GM23248 (cell line): Measurements from ENCODE around the gene RELT.

Experiments used
- EZH2 ChIP-seq: fragments of 200-600 bp; sonication (generic); IDR thresholded peaks from 2 replicates; pipeline ENCODE4 v1.6.1; 2018; ENCODE audit warnings: antibody characterized with exemption, mild to moderate bottlenecking; ENCODE audit not compliant: insufficient read depth, poor library complexity, severe bottlenecking
- EZH2phosphoT487 ChIP-seq: fragments of 200-600 bp; sonication (generic); IDR thresholded peaks from 2 replicates; pipeline ENCODE4 v1.6.1; 2018; ENCODE audit warnings: antibody characterized with exemption, moderate library complexity, mild to moderate bottlenecking, low read depth; ENCODE audit not compliant: insufficient read depth

DNA sequence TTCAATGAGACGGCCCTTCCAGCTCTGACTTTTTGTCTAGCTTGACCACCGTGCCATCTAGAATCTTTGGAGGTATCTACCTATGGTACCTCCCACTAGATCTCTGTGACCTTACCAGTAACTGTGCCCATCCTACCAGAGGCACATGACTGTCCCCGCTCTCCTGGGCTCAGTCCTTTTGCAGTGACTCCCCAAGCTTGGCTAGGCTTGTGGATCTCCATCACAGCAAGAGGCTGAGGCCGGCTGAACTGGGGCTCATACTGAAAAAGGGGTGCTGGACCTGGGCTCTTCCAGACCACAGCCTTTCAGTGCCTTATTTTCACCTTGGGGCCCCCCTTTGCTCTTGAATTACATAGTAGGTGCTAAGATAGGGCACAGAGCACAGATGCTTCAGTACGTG lies 27.3 kb downstream of the RELT start:
- TF ChIP-seq EZH2, result no peak
- TF ChIP-seq EZH2phosphoT487, result no peak
